NCI-H2196 treated with DMSO at 0.1 percent for 48 hours (cell line): ENCODE measurements around the gene DGKE.

Experiments
- DNase-seq: peaks from one replicate; lab custom pipeline; 2025; ENCODE audit not compliant: unreplicated experiment; lab: John Stamatoyannopoulos, UW

DGKE gene

DNA sequence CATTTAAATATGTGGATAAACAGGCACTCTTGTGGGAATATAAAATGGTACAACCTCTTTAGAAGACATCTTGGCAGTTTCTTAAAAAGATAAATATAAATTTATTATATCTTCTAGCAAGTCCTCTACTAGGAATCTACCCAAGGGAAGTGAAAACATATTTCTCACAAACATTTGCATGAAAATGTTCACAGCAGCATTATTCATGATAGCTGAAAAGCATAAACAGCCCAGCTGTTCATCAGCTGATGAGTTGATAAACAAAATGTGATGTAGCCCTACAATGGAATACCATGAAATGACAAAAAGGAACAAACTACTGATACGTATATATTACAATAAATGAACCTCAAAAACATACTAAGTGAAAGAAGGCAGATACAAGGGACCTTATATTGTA, 12.0 kb downstream of the DGKE start:
- DNase-seq, result no peak

DNA sequence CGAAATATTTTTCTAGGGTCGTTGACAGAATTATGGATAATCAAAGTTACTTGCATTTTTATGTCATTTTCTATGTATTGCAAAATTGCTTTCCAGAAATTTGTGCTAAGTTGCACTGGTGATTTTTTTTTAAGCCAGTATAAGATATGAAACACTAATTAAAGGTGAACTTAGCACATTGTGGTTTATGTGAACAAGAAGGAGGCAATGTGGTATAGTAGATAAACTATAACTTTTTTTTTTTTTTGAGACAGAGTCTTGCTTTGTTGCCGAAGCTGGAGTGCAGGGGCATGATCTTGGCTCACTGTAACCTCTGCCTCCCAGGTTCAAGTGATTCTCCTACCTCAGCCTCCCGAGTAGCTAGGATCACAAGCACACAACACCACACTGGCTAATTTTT, 13.2 kb downstream of the DGKE start:
- DNase-seq, result no peak

DNA sequence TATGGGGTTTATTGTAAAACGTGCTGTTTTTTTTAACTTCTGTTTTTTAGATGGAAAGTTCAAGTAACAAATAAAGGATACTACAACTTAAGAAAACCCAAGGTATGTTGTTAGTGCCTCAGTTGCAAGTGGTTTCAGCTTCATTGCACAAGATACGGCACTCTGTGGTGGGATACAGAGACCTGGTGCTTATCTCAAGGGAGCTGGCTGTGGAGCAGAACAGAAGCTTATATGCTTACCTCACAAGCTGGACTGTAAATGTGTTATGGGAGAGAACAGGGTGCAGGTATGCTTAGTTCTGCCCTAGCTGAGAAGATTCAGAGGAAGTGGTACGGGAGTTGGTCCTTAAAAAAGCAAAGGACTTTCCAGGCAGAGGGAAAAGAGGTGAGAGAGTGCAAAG, 15.2 kb downstream of the DGKE start:
- no peak for DNase-seq

DNA sequence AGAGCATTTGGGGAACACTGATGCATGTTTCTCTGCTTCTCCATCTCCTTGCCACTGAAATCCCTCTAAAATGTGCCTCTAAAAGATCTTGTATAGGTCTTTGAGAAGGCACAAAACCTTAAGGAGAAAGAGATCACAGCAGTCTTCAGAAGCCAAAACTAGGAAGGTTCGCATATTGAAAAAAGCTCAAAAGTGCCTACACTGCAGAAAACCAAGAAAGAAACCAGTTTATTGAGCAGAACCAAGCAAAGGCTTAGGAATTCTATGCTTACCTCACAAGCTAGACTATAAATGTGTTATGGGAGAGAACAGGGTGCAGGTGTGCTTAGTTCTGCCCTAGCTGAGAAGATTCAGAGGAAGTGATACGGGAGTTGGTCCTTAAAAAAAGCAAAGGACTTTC, 16.6 kb downstream of the DGKE start:
- no peak for DNase-seq

DNA sequence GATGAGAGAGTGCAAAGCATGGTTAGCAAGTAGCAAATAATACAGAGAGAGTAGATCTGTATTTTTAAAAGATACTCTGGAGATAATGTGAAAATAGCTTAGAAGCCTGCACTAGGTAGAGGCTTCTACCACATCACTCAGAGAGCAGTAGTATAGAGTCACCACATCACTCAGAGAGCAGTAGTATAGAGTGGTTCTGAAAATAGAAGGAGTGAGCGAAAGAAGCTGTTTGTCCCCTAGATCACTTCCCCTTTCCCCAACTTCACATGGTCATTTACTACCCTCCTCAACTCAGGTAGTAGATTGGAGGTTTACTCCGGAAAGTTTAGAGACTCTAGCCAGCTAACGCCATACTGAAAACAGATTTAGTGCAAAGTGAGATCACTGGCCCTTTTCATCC, 17.1 kb downstream of the DGKE start:
- DNase-seq, result no peak

DNA sequence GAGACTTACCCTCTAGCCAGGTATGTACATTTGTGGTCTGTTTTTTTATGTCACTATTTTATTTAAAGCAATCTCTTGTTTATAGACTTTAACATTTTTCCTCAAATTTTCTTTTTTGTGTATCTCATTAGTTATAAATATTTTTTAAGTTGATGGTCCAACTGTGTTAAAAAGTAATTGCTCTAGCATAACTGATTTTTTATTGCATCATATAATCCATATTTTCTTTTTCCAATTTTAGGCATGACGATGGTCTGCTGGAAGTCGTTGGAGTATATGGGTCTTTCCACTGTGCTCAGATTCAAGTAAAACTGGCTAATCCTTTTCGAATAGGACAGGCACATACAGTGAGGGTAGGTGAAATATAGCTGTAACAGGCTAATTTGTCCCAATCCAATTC, 27.9 kb downstream of the DGKE start:
- DNase-seq, result no peak

DNA sequence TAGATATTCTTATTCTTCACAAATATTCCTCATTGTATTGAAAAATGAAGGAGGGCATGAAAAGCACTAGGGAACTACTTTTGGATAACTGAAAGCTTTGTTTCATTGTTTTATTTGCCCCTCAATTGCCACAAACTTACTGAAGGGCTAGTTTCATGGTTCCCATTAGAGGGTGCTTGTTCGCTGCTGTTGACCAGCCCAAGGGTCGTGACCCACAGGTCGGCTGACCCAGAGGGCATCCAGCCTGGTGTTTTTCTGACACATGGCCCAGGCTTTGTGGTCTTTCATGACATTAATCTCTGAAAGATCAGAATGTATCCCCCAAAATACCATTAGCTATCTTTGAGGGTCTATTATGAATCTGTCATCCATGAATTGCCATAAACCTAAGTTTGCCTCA, 30.0 kb downstream of the DGKE start:
- no peak for DNase-seq

DNA sequence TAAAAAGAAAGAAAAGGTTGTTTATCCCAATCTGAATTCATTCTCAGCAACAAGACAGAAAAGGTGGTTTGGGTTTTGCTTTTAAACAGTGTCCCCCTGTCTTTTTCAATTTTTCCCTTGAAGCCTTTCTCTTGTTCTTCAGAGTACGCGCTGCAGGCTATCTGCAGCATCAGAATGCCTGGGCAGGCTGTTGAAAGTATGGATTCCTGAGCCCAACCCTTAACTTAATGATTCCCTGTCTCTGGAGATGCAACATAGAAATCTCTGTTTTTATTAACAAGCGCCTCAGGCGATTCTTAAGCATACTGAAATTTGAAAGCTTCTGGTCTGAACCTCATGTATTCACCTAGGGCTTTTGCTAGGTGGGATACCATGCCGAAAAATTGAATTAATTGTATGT, 32.1 kb downstream of the DGKE start:
- no peak for DNase-seq

DNA sequence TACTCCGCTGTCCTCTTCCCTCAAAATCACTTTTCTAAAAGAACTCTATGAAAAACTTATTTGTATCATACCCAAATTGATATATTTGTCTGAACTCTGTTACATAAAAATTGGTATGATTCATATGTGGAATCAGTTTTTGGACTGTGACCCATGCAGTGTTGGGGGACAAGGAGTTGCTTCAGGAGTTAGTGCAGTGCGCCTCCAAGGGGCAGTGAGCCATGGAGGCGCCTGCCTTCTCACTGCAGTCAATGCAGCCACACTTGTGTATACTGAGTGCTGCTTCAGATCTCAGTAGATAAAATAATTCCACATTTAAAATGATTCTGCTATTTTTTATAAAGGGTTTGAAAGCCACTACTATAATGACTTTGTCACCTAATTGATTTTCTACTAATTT, 32.5 kb downstream of the DGKE start:
- DNase-seq, result no peak

DNA sequence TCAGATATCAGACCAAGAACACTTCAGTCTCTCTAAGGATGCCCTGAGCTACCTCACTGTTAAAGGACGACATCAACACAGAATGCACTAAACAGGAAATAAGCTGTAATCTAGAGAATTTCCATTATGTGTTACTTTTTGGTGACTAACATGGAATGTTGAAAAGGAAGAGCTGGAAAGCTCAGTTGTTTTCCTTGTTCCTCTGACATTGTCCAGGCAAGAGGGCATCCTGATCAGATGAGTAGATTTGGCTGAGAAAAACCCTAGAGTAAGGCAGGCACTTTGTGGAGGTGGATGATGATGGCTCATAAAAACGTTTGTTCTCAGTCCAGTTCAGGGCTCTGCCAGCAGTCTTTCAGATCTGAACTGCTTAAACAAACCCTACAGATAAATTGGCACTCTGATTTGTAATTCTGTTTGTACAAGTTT, 34.0 kb downstream of the DGKE start:
- no peak for DNase-seq

DNA sequence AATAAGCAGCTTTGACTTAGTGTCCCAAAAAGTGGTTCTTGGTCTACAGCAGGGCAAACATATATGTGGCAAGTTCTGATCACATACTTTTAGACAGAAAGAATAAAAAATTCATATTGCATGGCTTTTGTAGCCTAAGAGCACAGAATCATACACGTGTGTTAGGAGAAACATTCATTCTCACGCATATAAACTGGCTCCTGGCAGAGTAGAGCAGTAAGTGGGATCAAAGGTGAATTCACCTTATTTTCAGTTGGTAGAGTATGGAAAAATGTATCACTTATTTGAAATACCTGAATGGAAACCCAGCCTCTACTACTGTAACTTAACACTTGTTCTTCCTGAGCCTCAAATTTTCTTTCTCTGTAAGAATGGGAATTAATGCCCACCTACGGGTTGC, 34.8 kb downstream of the DGKE start:
- DNase-seq, result no peak

DNA sequence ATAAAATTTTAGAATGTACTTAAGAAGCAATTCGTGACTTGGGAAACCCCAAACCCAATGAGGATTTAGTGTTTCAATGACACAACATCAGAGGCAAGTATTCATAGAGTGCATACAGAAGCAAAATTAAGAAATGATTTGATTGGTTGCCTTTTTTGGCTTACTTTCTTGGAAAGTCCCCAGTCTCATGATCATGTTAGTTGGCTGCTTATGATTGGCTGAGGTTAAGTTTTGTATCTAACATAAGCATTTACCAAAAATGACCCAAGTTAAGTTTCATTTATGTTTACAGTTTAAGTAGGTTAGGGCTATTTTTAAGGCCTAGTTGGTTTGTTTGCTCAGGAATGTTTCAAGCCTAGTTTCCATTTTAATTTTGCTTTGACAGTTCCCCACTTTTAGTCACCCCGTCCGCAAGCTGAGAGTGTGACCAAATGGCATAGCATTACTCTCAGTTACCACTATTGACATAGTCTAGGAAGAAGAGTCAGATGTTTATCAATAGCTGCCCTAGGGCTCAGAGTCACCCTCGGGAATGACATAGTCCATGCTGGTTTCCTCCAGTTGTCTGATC, 36.2 kb downstream of the DGKE start:
- no peak for DNase-seq

DNA sequence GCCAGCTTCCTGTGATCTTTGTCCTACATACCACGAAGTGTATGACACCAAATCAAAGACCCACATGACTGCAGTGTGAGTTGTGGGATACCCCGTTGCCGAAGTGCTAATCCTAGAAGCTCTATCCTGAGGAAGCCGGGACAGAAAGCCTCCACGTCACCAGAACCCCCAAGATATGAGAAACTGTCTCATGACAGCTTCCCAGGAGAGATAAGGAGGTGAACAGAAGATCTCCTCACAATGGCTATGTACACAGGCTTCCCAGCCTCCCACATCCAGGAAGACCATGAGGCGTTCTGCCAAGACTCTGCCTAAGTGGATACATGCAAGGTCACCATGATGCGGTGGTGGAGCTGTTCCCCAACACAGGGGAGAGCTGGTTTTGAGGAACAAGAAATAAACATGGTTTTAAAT, 42.8 kb downstream of the DGKE start:
- DNase-seq, result no peak

DNA sequence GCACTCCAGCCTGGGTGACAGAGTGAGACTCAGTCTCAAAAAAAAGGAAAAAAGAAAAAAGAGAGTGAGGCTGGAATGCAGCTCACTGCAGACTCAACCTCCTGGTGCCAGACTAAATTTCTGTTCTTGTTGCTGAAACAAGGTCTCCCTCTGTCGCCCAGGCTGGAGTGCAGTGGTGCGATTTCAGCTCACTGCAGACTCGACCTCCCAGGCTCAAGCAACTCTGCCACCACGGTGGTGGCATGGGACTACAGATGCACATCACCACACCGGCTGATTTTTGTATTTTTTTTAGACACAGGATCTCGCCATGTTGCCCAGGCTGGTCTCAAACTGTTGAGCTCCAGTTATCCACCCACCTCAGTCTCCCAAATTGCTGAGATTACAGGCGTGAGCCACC, 45.3 kb downstream of the DGKE start:
- no peak for DNase-seq

DNA sequence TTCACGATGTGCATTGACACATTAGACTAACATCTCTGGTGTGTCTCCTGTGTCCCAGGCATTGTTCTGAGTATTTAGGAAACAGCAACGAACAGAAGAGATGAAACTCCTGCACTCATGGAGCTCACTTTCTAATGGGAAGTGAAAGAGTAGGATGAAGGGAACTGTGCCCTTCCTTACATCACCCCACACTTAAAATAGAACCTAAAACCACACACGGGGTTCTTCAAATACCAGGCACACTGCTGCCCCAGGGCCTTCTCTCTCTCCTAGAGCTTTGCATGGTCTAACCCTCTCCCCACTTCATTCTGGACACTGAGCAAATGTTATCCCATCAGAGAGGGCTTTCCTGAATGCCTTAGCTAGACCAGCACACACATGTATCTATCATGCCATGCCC, 46.2 kb downstream of the DGKE start:
- DNase-seq, result no peak

DNA sequence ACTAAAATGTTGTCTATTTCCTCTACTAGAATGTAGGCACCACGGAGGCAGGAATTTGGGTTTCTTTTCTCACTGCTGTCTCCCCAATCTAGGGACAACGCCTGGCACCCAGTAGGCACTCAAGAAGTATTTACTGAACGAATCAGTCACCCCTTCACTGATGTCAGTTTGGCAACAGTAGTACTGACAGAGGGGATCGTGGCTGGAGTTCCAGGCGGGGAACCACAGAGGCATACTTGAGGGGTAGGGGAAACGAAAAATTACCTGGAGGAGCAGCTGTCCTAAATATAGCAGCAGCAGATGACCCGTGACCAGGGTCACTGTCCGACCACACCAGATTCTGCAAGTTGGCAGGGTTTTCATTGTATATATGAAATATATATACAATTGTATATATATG, 46.6 kb downstream of the DGKE start:
- no peak for DNase-seq

DNA sequence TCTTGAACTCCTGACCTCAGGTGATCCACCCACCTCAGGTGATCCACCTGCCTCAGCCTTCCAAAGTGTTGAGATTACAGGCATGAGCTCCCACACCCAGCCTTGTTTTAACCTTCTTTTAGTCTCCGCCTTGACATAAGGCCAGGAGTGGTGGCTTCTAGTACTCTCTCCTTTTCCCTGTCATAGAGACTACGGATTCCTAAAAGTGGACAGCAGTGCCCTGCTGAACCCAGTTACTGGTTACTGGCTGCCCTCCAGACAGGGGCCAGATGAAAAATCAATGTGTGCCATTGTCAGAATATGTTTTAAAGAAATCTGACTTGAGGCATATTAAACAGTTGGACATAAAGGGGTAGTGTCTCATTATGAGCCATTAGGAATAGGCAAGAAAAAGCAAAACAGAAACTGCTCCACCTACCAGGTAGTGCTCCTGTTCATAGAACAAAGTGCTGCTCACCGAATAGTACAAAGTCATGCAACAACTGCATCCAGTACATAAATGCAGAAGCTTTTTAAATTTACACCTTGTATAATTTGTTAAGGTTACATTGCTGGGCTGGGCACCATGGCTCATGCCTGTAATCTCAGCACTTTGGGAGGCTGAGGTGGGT, 47.8 kb downstream of the DGKE start:
- no peak for DNase-seq

DNA sequence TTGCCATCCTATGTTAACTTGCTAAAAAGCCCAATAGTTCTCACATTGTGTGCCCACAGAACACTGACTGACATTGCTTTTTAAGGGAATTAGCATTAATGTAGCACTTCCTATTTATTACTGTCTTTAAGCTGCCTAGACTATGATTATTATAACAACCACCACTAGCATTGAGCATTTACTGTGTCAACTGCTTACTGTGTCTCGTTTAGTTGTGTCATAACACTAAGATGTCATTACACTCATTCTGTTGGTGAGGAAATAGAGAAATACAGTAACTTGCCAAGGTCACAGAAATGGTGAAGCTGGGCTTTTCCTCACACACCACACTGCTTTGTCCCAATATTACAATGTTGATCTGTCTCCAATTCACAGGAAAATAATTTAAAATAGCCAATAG, 49.7 kb downstream of the DGKE start:
- DNase-seq, result no peak

DNA sequence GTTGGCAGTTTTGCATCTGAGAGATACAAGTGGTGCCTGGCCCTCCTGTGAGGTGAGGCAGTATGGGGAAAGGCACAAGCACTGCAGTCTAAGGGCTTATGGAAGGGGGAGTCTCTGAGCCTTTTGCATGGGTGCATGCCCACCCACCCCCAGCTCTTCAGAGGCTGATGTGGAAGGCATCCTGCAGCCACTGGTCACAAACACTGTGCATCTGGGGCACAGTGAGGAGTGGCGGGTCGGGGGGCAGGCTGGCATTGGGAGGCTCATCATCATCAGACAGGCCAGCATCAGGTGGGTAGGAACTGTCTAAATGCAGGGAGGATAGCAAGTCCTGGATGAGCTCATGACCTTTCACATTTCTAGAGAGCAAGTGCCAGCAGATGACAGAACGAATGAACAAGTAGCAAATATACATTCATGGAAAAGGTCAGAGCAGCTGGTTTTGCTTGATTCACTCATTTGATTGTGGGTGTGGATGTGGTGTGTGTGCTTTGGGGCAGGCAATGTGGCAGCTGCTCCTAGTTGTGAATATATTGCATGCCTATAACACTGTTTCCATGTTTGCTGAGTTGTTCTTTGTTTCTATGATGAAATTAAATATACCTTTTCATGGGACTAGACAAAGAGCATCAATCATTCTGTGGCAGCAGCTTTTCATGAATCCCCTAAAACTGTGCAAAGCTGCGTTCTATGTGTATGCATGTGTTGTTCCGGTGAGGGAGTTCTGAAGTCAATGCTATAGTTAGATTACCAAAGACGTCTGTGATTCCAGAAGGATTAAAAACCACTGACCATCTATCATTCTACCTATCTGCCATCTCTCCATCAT, 50.7 kb downstream of the DGKE start:
- DNase-seq, result no peak

DNA sequence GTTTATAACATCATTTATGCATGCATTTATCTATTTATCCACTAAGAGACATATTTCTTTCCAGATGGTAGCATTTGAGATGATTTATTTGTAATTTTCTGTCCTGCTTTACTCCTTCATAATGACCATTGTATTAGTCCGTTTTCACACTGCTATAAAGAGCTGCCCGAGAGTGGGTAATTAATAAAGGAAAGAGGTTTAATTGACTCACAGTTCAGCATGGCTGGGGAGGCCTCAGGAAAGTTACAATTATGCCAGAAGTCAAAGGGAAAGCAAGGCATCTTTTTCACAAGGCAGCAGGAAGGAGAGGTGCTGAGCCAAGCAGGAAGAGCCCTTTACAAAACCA, 51.3 kb downstream of the DGKE start:
- DNase-seq, result no peak

DNA sequence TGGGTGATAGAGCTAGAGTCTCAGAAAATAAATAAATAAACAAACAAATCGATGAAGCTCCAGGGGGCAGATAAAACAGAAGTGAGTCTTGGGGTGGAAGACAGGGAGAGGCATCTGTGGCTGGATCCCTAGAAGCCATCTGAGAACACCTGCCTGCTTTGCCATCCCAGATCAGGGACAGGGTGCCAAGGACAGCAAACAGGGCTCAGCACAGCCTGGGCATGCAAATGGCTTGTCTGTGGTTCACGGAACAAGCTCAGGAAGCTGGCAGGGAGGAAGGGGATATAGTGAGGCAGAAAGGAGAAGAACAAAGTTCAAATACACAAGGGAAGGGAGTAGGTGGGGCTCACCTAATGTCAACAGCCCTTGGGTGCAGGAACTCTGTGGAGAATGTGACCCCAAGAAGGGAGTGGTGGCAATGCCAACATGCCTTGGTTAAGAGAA, 52.4 kb downstream of the DGKE start:
- DNase-seq, result no peak

DNA sequence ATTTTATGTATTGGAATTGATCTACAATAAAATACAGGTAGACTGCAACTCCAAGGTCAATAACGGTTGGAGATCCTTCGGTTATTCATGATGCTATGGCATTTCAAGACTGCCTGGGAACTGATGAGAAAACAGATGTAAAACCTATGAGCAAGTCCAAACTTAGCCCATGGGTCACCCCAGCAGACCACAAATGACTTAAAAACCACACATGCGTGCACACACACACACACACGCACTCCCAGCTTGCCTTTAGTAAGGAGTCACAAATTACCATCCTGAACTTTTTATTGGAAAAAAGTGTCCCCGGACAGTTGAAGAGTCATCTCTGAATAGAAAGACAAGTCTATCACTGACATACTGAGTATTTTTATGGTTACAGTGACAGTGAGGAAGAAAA, 53.2 kb downstream of the DGKE start:
- no peak for DNase-seq
